Liver (tissue), 2 donors: ENCODE results near the gene SLC24A4.

ENCODE experiments used
- CTCF ChIP-seq: fragments of 150-350 bp; IDR thresholded peaks from 2 replicates; pipeline ENCODE4 v1.5.1; 2017; ENCODE audit warnings: improper control_type of control experiment, low read depth, low read length; ENCODE audit not compliant: missing input control
- MAX ChIP-seq: IDR thresholded peaks from 2 replicates; pipeline ENCODE4 v1.6.1; 2016; ENCODE audit warnings: antibody characterized with exemption
- donor health status: healthy.

- TF ChIP-seq CTCF (no peak), MAX (no peak)
Observed at GRCh38 chr14:92519246-92520101, 196.5 kb downstream of the SLC24A4 start.
